ENCODE results near the gene KIAA1210.

The KIAA1210 gene

GRCh38 chrX:119132316-119132715 is 4.7 kb upstream of the KIAA1210 start:
- Histone ChIP-seq H2AFZ (ENCODE audit: low read length) (no peak overlapping the region), H3K9me2 (ENCODE audit: low read depth, low read length) (no peaks in the 10 kb centered on the region), H3K9ac (ENCODE audit: low read length) (no peak overlapping the region), H3K27ac (ENCODE audit: low read depth, low read length, poor library complexity, severe bottlenecking) (no peak overlapping the region), H3K9me3 (ENCODE audit: low read length) (no peaks in the 10 kb centered on the region), H3K79me2 (ENCODE audit: insufficient read depth, low read length) (no peaks in the 10 kb centered on the region), H3K27me3 (ENCODE audit: insufficient read depth, low read length) (no peaks in the 10 kb centered on the region), H3F3A (ENCODE audit: insufficient read depth, low read length) (no peaks in the 10 kb centered on the region), H3K4me3 (ENCODE audit: low read depth, low read length, poor library complexity, severe bottlenecking) (no peak overlapping the region), H3K36me3 (ENCODE audit: insufficient read depth, low read length) (no peaks in the 10 kb centered on the region), H3K4me2 (ENCODE audit: low read length) (no peak overlapping the region), H4K20me1 (ENCODE audit: insufficient read depth, low read length) (no peaks in the 10 kb centered on the region), H3K4me1 (ENCODE audit: insufficient read depth, low read length, severe bottlenecking) (no peaks in the 10 kb centered on the region)
- no peak for TF ChIP-seq EZH2 (IDR thresholded peaks at IDR 0.05; ENCODE audit: borderline replicate concordance, low read length)
- no peak for TF ChIP-seq CTCF (IDR thresholded peaks at IDR 0.05; ENCODE audit: low read length)

GRCh38 chrX:119130911-119131310 is 3.3 kb upstream of the KIAA1210 start:
- H3K27ac ChIP-seq (ENCODE audit: low read depth, low read length, poor library complexity, severe bottlenecking), result no peak overlapping the region
- H3K36me3 ChIP-seq (ENCODE audit: insufficient read depth, low read length), result no peaks in the 10 kb centered on the region
- no peaks in the 10 kb centered on the region for H3K27me3 ChIP-seq (ENCODE audit: insufficient read depth, low read length)
- H4K20me1 ChIP-seq (ENCODE audit: insufficient read depth, low read length), result no peaks in the 10 kb centered on the region
- H3K4me1 ChIP-seq (ENCODE audit: insufficient read depth, low read length, severe bottlenecking), result no peaks in the 10 kb centered on the region
- H3K9me2 ChIP-seq (ENCODE audit: low read depth, low read length), result no peaks in the 10 kb centered on the region
- H3K9me3 ChIP-seq (ENCODE audit: low read length), result no peaks in the 10 kb centered on the region
- no peaks in the 10 kb centered on the region for H3K79me2 ChIP-seq (ENCODE audit: insufficient read depth, low read length)
- H3K4me3 ChIP-seq (ENCODE audit: low read depth, low read length, poor library complexity, severe bottlenecking), result no peak overlapping the region
- H2AFZ ChIP-seq (ENCODE audit: low read length), result no peak overlapping the region
- no peaks in the 10 kb centered on the region for H3F3A ChIP-seq (ENCODE audit: insufficient read depth, low read length)
- H3K9ac ChIP-seq (ENCODE audit: low read length), result no peak overlapping the region
- no peak overlapping the region for H3K4me2 ChIP-seq (ENCODE audit: low read length)
- TF ChIP-seq CTCF (IDR thresholded peaks at IDR 0.05; ENCODE audit: low read length) (no peak), EZH2 (IDR thresholded peaks at IDR 0.05; ENCODE audit: borderline replicate concordance, low read length) (no peak)

- no peaks in the 10 kb centered on the region for H3K9me3 ChIP-seq (ENCODE audit: low read length)
- no peaks in the 10 kb centered on the region for H3K36me3 ChIP-seq (ENCODE audit: insufficient read depth, low read length)
- H3F3A ChIP-seq (ENCODE audit: insufficient read depth, low read length), result no peaks in the 10 kb centered on the region
- no peak overlapping the region for H3K27ac ChIP-seq (ENCODE audit: low read depth, low read length, poor library complexity, severe bottlenecking)
- H3K27me3 ChIP-seq (ENCODE audit: insufficient read depth, low read length), result no peaks in the 10 kb centered on the region
- TF ChIP-seq EZH2 (IDR thresholded peaks at IDR 0.05; ENCODE audit: borderline replicate concordance, low read length), result no peak
- no peak for TF ChIP-seq CTCF (IDR thresholded peaks at IDR 0.05; ENCODE audit: low read length)
- no peak overlapping the region for H3K9ac ChIP-seq (ENCODE audit: low read length)
- no peaks in the 10 kb centered on the region for H3K79me2 ChIP-seq (ENCODE audit: insufficient read depth, low read length)
- no peak overlapping the region for H3K4me2 ChIP-seq (ENCODE audit: low read length)
- H3K4me1 ChIP-seq (ENCODE audit: insufficient read depth, low read length, severe bottlenecking), result no peaks in the 10 kb centered on the region
- no peaks in the 10 kb centered on the region for H3K9me2 ChIP-seq (ENCODE audit: low read depth, low read length)
- no peak overlapping the region for H3K4me3 ChIP-seq (ENCODE audit: low read depth, low read length, poor library complexity, severe bottlenecking)
- H4K20me1 ChIP-seq (ENCODE audit: insufficient read depth, low read length), result no peaks in the 10 kb centered on the region
- H2AFZ ChIP-seq (ENCODE audit: low read length), result no peak overlapping the region
These were observed 6.3 kb downstream of the KIAA1210 start for GRCh38 chrX:119121341-119121740.

All from OCI-LY1 (cell line).